Urinary bladder (tissue), 4 donors: ENCODE results near the gene CLDN20. TPM values are rescaled to one million over a fixed set of nuclear protein-coding genes. Genes with fewer than 3 reads are reported as not detected.
"Not testable (repeated sequence)": the region's sequence is repeated elsewhere in the genome, so short reads cannot be mapped to it uniquely, and the experiment has no call there.

Experiments used
- DNase-seq: peaks from one replicate; pipeline ENCODE4 v3.0.0-alpha.2; 2015; ENCODE audit errors: extremely low spot score
- H3K27ac ChIP-seq: one replicate; pipeline ENCODE4 v1.5.1; 2013; ENCODE audit warnings: low read depth, mild to moderate bottlenecking, moderate library complexity
- H3K36me3 ChIP-seq: one replicate; pipeline ENCODE4 v1.6.1; 2013; ENCODE audit warnings: mild to moderate bottlenecking, moderate library complexity; ENCODE audit not compliant: insufficient read depth
- H3K4me1 ChIP-seq: one replicate; pipeline ENCODE4 v1.6.1; 2013; ENCODE audit warnings: mild to moderate bottlenecking, moderate library complexity; ENCODE audit not compliant: insufficient read depth
- H3K4me3 ChIP-seq: one replicate; pipeline ENCODE4 v1.5.1; 2013; ENCODE audit warnings: low read depth, low read length
- WGBS: extraction: QIAGEN DNeasy Blood & Tissue Kit; methylation state at CpG from one replicate; pipeline ENCODE4 v1.1.7; 2013; 5-methylcytosine and 5-hydroxymethylcytosine counted together
- polyA plus RNA-seq: library from polyadenylated mRNA; stranded (reverse); fragments of 200-250 nt; gene quantifications from one replicate; pipeline ENCODE4 v1.2.3, GENCODE V29; 2013
- total RNA-seq: library from RNA; depleted of rRNA; stranded (reverse); fragments of >200 nt; gene quantifications from one replicate; pipeline ENCODE4 v1.2.3, GENCODE V29; 2014
- donor health status: healthy with polysubstance abuse.
- donor health status: healthy.

Gene CLDN20
- total RNA-seq (not detected), polyA plus RNA-seq (0.06 TPM)

GRCh38 chr6:155263373-155264063 is at the start of gene CLDN20:
Gene CLDN20, plus strand, starts transcription at chr6:155264013. Its CDS starts 11,707 bp downstream, at chr6:155275720.
- Histone ChIP-seq H3K27ac (no peak within 1 kb of the TSS), H3K4me1 (peaks cover 1% of the 10 kb centered on the region), H3K36me3 (no peaks in the 10 kb centered on the region), H3K4me3 (no peak within 1 kb of the TSS)
- no peak for DNase-seq
- whole genome bisulfite sequencing: 60% methylated on average over 10 of the region's 10 CpGs

- H3K4me1 ChIP-seq: no peaks in the 10 kb centered on the region
- no peak overlapping the region for H3K27ac ChIP-seq
- no peaks in the 10 kb centered on the region for H3K36me3 ChIP-seq
- WGBS: 89% methylated on average over 4 of the region's 4 CpGs
- no peak overlapping the region for H3K4me3 ChIP-seq
- no peak for DNase-seq
These were observed 47.9 kb upstream of the CLDN20 start for GRCh38 chr6:155215906-155216305.

- H3K4me3 ChIP-seq: no peak overlapping the region
- 44% methylated on average over 11 of the region's 11 CpGs for WGBS
- H3K36me3 ChIP-seq: no peaks in the 10 kb centered on the region
- DNase-seq: no peak
- H3K4me1 ChIP-seq: no peaks in the 10 kb centered on the region
- H3K27ac ChIP-seq: no peak overlapping the region
These were observed 47.3 kb upstream of the CLDN20 start for GRCh38 chr6:155216312-155217046.

GRCh38 chr6:155218711-155219110 is 45.1 kb upstream of the CLDN20 start:
- H3K27ac ChIP-seq, H3K4me3 ChIP-seq, H3K4me1 ChIP-seq, DNase-seq, H3K36me3 ChIP-seq: not testable (repeated sequence)
- WGBS: 95% methylated on average over 20 of the region's 20 CpGs

- H3K4me3 ChIP-seq: no peak overlapping the region
- H3K36me3 ChIP-seq: no peaks in the 10 kb centered on the region
- no peak for DNase-seq
- H3K27ac ChIP-seq: no peak overlapping the region
- H3K4me1 ChIP-seq: no peaks in the 10 kb centered on the region
- 91% methylated on average over 7 of the region's 7 CpGs for WGBS
These were observed 44.5 kb upstream of the CLDN20 start for GRCh38 chr6:155219299-155219698.

GRCh38 chr6:155219858-155220301 is 43.9 kb upstream of the CLDN20 start:
- no peaks in the 10 kb centered on the region for H3K4me1 ChIP-seq
- no peak overlapping the region for H3K27ac ChIP-seq
- no peaks in the 10 kb centered on the region for H3K36me3 ChIP-seq
- no peak overlapping the region for H3K4me3 ChIP-seq
- 77% methylated on average over 5 of the region's 5 CpGs for WGBS
- DNase-seq: no peak

- H3K27ac ChIP-seq: no peak overlapping the region
- no peak for DNase-seq
- 87% methylated on average over 4 of the region's 4 CpGs for WGBS
- H3K4me1 ChIP-seq: no peaks in the 10 kb centered on the region
- H3K4me3 ChIP-seq: no peak overlapping the region
- H3K36me3 ChIP-seq: no peaks in the 10 kb centered on the region
These were observed 42.7 kb upstream of the CLDN20 start for GRCh38 chr6:155221086-155221485.

- Histone ChIP-seq H3K27ac (no peak overlapping the region), H3K4me1 (no peaks in the 10 kb centered on the region), H3K4me3 (no peak overlapping the region), H3K36me3 (no peaks in the 10 kb centered on the region)
- WGBS: 91% methylated on average over 4 of the region's 4 CpGs
- no peak for DNase-seq
These were observed 41.3 kb upstream of the CLDN20 start for GRCh38 chr6:155222506-155222905.

- no peaks in the 10 kb centered on the region for H3K4me1 ChIP-seq
- H3K36me3 ChIP-seq: no peaks in the 10 kb centered on the region
- no peak overlapping the region for H3K27ac ChIP-seq
- no peak for DNase-seq
- WGBS: 73% methylated on average over 12 of the region's 12 CpGs
- H3K4me3 ChIP-seq: no peak overlapping the region
These were observed 40.0 kb upstream of the CLDN20 start for GRCh38 chr6:155223646-155224451.

- H3K4me1 ChIP-seq: no peaks in the 10 kb centered on the region
- no peak for DNase-seq
- H3K4me3 ChIP-seq: no peak overlapping the region
- H3K36me3 ChIP-seq: no peaks in the 10 kb centered on the region
- WGBS: 90% methylated on average over 7 of the region's 7 CpGs
- H3K27ac ChIP-seq: no peak overlapping the region
These were observed 39.2 kb upstream of the CLDN20 start for GRCh38 chr6:155224618-155225017.

GRCh38 chr6:155227046-155227445 is 36.8 kb upstream of the CLDN20 start:
- Histone ChIP-seq H3K36me3 (no peaks in the 10 kb centered on the region), H3K4me3 (no peak overlapping the region), H3K27ac (no peak overlapping the region), H3K4me1 (no peaks in the 10 kb centered on the region)
- WGBS: 92% methylated on average over 4 of the region's 4 CpGs
- no peak for DNase-seq

GRCh38 chr6:155228546-155229166 is 35.2 kb upstream of the CLDN20 start:
- Histone ChIP-seq H3K27ac (no peak overlapping the region), H3K36me3 (no peaks in the 10 kb centered on the region), H3K4me3 (no peak overlapping the region), H3K4me1 (no peaks in the 10 kb centered on the region)
- 43% methylated on average over 13 of the region's 13 CpGs for WGBS
- no peak for DNase-seq

- not testable (repeated sequence) for H3K4me3 ChIP-seq, H3K4me1 ChIP-seq, H3K27ac ChIP-seq, H3K36me3 ChIP-seq, DNase-seq
- 71% methylated on average over 4 of the region's 4 CpGs for WGBS
These were observed 32.8 kb upstream of the CLDN20 start for GRCh38 chr6:155230975-155231374.
